ENCODE data around the gene NT5E. TPM values are rescaled to one million over a fixed set of nuclear protein-coding genes. Genes with fewer than 3 reads are reported as not detected.
A peak's percentile ranks its signal among the peaks of the same experiment; 100 is the strongest.
"Not testable (repeated sequence)": the region's sequence is repeated elsewhere in the genome, so short reads cannot be mapped to it uniquely, and the experiment has no call there.

NT5E gene
- total RNA-seq, result 10 to 100 TPM; 56.5 to 57.3 TPM
- 100 to 1,000 TPM in 2 of 3 donors, 10 to 100 TPM in 1; 77.7 to 128 (median 103) TPM for polyA plus RNA-seq
- total RNA-seq, result 57.6 to 291 (median 87.1) reads per million in 6 experiments

DNA sequence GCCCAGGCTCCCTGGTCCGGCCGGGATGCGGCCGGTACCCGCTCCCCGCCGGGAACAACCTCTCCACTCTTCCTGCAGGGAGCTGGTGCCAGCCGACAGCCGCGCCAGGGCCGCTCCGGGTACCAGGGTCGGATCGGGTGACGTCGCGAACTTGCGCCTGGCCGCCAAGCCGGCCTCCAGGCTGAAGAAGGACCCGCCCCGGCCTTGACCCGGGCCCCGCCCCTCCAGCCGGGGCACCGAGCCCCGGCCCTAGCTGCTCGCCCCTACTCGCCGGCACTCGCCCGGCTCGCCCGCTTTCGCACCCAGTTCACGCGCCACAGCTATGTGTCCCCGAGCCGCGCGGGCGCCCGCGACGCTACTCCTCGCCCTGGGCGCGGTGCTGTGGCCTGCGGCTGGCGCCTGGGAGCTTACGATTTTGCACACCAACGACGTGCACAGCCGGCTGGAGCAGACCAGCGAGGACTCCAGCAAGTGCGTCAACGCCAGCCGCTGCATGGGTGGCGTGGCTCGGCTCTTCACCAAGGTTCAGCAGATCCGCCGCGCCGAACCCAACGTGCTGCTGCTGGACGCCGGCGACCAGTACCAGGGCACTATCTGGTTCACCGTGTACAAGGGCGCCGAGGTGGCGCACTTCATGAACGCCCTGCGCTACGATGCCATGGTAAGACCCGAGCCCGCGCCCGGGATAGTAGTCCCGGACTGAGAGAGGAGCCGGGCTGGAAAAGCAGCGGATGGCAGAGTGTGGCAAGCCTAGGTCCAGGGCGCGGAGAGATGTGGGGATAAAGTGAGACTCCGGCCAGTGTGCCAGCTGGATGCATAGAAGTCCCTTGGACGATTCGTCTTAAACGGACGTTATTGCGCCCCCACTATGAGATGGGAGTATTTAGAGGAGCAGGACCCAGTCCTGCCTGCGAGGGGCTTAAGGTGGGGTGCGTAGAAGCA, at the start of gene NT5E:
Gene NT5E (plus strand): TSS at position 266 of the 942 bp plus-strand sequence. CDS start 57 bp downstream, at position 323.
- Mint-ChIP-seq H3K27ac (peak within 1 kb of the TSS; percentile 91 to 99 (median 98)), H3K4me1 (peaks cover 36 to 71% (median 63%) of the 10 kb centered on the region in 4 donors), H3K9me3 (no peaks in the 10 kb centered on the region), H3K27me3 (peaks cover 0 to 18% (median 0%) of the 10 kb centered on the region in 5 donors), H3K36me3 (peaks cover 6 to 14% (median 7%) of the 10 kb centered on the region in 3 donors), H3K4me3 (peak within 1 kb of the TSS; percentile 97 to 100 (median 99))
- DNase-seq (peak; percentile 23 to 81 (median 58)), ATAC-seq (peak; percentile 62 to 64)
- POLR2A ChIA-PET, result interaction anchor here (0.6 to 8.8 kb wide), 18 partner anchors 9 to 228 kb away, joined by 3 to 252 read pairs (median 8); partner anchors contain the start of genes SNX14 and SYNCRIP

GRCh38 chr6:85400331-85400730, 49.6 kb upstream of the NT5E start:
- no peak for ATAC-seq

GRCh38 chr6:85401186-85402021, 48.5 kb upstream of the NT5E start:
- peaks cover 35 to 72% (median 68%) of the 10 kb centered on the region in 4 donors for H3K4me1 Mint-ChIP-seq
- peak; percentile 69 to 85 for ATAC-seq
- POLR2A ChIA-PET, result interaction anchor here (0.6 to 7.3 kb wide), 9 partner anchors 10 to 277 kb away, joined by 3 to 64 read pairs (median 3); partner anchors contain the start of gene NT5E
- H3K9me3 Mint-ChIP-seq, result peaks cover 0 to 5% (median 0%) of the 10 kb centered on the region in 9 donors
- peak in 3 of 10 donors; percentile 24 to 42 (median 29) for DNase-seq
- H3K27ac Mint-ChIP-seq, result peak overlapping the region; percentile 46 to 95 (median 88)
- H3K36me3 Mint-ChIP-seq, result no peaks in the 10 kb centered on the region
- H3K4me3 Mint-ChIP-seq, result peak overlapping the region; percentile 43 to 74 (median 54)
- no peaks in the 10 kb centered on the region for H3K27me3 Mint-ChIP-seq

More at GRCh38 chr6:85400331-85400730, 49.6 kb upstream of the NT5E start:
- Mint-ChIP-seq H3K36me3 (no peaks in the 10 kb centered on the region), H3K9me3 (peaks cover 0 to 5% (median 0%) of the 10 kb centered on the region in 9 donors), H3K27ac (peak overlapping the region in 6 of 10 donors; percentile 27 to 95 (median 81)), H3K4me1 (peaks cover 29 to 62% (median 59%) of the 10 kb centered on the region in 4 donors), H3K4me3 (peak overlapping the region in 2 of 10 donors; percentile 11 to 74), H3K27me3 (no peaks in the 10 kb centered on the region)
- POLR2A ChIA-PET, result interaction anchor here (0.5 to 7.3 kb wide), 4 partner anchors 16 to 82 kb away, joined by 3 to 64 read pairs (median 3); partner anchors contain the start of gene NT5E
- no peak for DNase-seq

- Mint-ChIP-seq H3K27ac (peak overlapping the region; percentile 30 to 95 (median 86)), H3K9me3 (peaks cover 0 to 5% (median 0%) of the 10 kb centered on the region in 9 donors), H3K4me1 (peaks cover 37 to 78% (median 72%) of the 10 kb centered on the region in 4 donors), H3K36me3 (no peaks in the 10 kb centered on the region), H3K27me3 (no peaks in the 10 kb centered on the region), H3K4me3 (peak overlapping the region in 8 of 10 donors; percentile 42 to 74 (median 58))
- POLR2A ChIA-PET, result interaction anchor here (1.1 to 7.3 kb wide), 6 partner anchors 30 to 66 kb away, joined by 3 to 64 read pairs (median 3); partner anchors contain the start of gene NT5E
- no peak for DNase-seq
- ATAC-seq, result no peak
Measured at GRCh38 chr6:85402071-85402470, 47.8 kb upstream of the NT5E start.

GRCh38 chr6:85402922-85403321, 47.0 kb upstream of the NT5E start:
- H3K36me3 Mint-ChIP-seq, result no peaks in the 10 kb centered on the region
- H3K27ac Mint-ChIP-seq, result peak overlapping the region in 7 of 10 donors; percentile 36 to 92 (median 75)
- H3K9me3 Mint-ChIP-seq, result no peaks in the 10 kb centered on the region
- ATAC-seq (no peak), DNase-seq (no peak)
- H3K4me1 Mint-ChIP-seq, result peaks cover 40 to 81% (median 74%) of the 10 kb centered on the region in 4 donors
- no peaks in the 10 kb centered on the region for H3K27me3 Mint-ChIP-seq
- peak overlapping the region in 2 of 10 donors; percentile 51 to 66 for H3K4me3 Mint-ChIP-seq
- POLR2A ChIA-PET, result interaction anchor here (1.2 to 7.3 kb wide), 4 partner anchors 47 to 66 kb away, joined by 3 to 64 read pairs (median 5); partner anchors contain the start of gene NT5E

DNA sequence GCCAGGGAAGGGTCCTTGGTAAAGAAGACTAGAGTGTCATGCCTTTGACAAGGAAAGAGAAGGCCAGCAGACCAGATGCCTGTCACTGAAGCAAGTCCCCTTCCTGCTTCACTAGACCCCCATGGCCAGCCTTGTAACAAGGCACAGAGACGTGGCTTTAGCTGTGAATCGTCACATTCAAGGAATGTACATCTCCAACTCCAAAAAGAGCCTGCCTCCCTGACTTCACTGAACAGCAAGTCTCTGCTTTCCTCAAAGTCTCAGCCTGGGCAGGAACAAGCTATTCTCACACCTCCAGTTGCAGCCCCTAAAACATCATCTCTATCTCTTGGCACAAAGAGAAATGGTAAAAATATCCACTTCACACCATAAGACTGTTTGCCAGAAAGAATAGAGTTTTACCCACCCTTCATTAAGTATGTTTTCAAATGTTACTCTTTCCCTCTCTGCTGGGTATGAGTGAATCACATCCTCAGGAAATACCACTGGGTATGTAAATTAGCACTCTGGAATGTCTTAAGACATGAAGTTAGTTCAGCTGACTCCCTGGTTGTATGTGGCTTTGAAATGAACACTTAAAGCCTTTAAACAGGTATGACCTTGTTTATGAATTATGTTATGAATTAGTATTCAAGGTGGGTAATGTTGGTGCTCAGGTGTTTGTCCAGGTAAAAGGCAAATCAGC, 46.4 kb upstream of the NT5E start:
- H3K27ac Mint-ChIP-seq, result peak overlapping the region; percentile 46 to 92 (median 80)
- H3K36me3 Mint-ChIP-seq, result no peaks in the 10 kb centered on the region
- no peaks in the 10 kb centered on the region for H3K27me3 Mint-ChIP-seq
- H3K9me3 Mint-ChIP-seq, result no peaks in the 10 kb centered on the region
- peak overlapping the region in 8 of 10 donors; percentile 12 to 66 (median 44) for H3K4me3 Mint-ChIP-seq
- H3K4me1 Mint-ChIP-seq, result peaks cover 40 to 81% (median 74%) of the 10 kb centered on the region in 4 donors
- POLR2A ChIA-PET, result interaction anchor here (1.1 to 7.3 kb wide), 5 partner anchors 46 to 190 kb away, joined by 3 to 64 read pairs (median 3); partner anchors contain the start of genes NT5E and SNX14
- no peak for ATAC-seq
- DNase-seq, result no peak

DNA sequence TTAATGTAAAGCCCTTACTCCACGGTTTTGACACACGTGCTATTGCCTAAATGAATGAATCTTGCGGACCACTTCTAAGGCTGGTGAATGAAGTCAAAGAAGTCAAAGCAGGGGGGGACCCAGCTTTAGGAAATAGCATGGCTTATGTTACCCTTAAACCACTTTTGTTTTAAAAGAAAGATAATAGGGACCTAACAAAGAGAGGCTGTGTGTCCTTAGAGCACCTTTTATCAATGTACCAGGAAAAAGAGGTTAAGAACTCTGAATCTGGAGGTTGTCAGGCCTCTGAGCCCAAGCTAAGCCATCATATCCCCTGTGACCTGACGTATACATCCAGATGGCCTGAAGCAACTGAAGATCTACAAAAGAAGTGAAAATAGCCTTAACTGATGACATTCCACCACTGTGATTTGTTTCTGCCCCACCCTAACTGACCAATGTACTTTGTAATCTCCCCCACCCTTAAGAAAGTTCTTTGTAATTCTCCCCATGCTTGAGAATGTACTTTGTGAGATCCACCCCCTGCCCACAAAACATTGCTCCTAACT, 45.8 kb upstream of the NT5E start:
- not testable (repeated sequence) for ATAC-seq, H3K27me3 Mint-ChIP-seq, H3K9me3 Mint-ChIP-seq, DNase-seq, H3K36me3 Mint-ChIP-seq
- Mint-ChIP-seq H3K27ac (peak overlapping the region; percentile 46 to 92 (median 80)), H3K4me1 (peaks cover 40 to 81% (median 74%) of the 10 kb centered on the region in 4 donors), H3K4me3 (peak overlapping the region in 8 of 10 donors; percentile 4 to 74 (median 54))
- POLR2A ChIA-PET, result interaction anchor here (1.1 to 7.3 kb wide), 4 partner anchors 46 to 189 kb away, joined by 3 to 64 read pairs (median 5); partner anchors contain the start of genes NT5E and SNX14

GRCh38 chr6:85404564-85405174, 45.2 kb upstream of the NT5E start:
- no peaks in the 10 kb centered on the region for H3K36me3 Mint-ChIP-seq
- no peaks in the 10 kb centered on the region for H3K27me3 Mint-ChIP-seq
- ATAC-seq (peak; percentile 31 to 49), DNase-seq (no peak)
- H3K4me3 Mint-ChIP-seq, result peak overlapping the region in 9 of 10 donors; percentile 4 to 74 (median 57)
- H3K9me3 Mint-ChIP-seq, result no peaks in the 10 kb centered on the region
- H3K4me1 Mint-ChIP-seq, result peaks cover 38 to 76% (median 70%) of the 10 kb centered on the region in 4 donors
- H3K27ac Mint-ChIP-seq, result peak overlapping the region; percentile 46 to 92 (median 80)
- POLR2A ChIA-PET, result interaction anchor here (0.5 to 7.3 kb wide), 5 partner anchors 9 to 189 kb away, joined by 3 to 64 read pairs (median 6); partner anchors contain the start of genes NT5E and SNX14

DNA sequence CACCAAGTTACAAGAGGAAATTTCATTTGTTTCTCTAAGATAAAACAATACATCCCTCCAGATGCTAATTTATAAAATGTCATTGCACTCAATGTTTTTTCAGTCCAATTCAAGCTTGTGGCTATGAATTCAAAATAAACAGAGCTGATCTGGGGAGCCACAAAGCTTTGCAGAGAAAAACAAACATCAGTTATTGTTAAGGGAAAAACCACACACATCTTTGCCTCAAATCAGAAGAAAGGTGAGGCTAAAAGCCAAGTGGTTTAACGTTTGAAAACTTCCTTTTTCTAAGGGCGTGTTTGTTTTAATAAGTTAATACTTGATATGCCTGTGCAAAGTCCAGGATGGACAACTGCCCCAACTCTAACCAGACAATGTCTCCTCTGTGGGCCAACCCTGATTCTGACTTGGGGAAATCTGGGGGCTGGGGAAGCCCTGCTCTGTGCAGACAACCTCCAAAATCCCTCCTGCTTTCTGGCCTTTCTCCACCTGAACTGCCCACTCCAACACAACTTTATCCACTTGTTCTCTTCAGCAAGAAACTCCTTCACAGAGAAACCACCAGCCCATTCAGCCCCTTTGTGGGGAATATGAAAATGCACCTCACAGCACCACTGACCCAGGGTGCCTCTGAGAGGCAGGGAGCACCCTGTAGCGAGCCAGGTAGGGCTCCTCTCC, 44.6 kb upstream of the NT5E start:
- Mint-ChIP-seq H3K4me3 (peak overlapping the region in 8 of 10 donors; percentile 50 to 71 (median 62)), H3K4me1 (peaks cover 38 to 69% (median 64%) of the 10 kb centered on the region in 4 donors), H3K9me3 (no peaks in the 10 kb centered on the region), H3K27ac (peak overlapping the region; percentile 46 to 92 (median 81)), H3K27me3 (no peaks in the 10 kb centered on the region), H3K36me3 (no peaks in the 10 kb centered on the region)
- ATAC-seq (peak; percentile 25 to 29), DNase-seq (peak in 3 of 10 donors; percentile 24 to 57 (median 36))
- POLR2A ChIA-PET, result interaction anchor here (0.5 to 7.3 kb wide), 4 partner anchors 8 to 57 kb away, joined by 4 to 64 read pairs (median 6); partner anchors contain the start of gene NT5E

DNA sequence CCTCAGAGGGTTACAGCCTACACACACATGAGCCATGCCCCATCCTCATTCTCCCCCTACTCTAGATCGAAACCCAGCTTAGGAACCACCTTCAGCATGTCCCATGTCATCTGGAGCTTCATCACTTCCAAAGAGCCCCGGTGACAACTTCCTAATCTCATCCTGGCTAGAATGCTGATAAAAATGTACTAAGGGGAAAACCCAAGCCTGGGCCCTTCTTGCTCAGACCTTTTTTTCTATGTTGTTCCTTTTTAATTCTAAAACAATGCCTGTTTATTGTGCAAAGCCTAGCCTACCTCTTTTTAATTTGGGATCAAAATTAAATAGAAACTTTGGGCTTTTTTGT, 44.1 kb upstream of the NT5E start:
- no peaks in the 10 kb centered on the region for H3K9me3 Mint-ChIP-seq
- ATAC-seq, result no peak
- peak overlapping the region in 9 of 10 donors; percentile 46 to 92 (median 82) for H3K27ac Mint-ChIP-seq
- no peak for DNase-seq
- H3K4me3 Mint-ChIP-seq, result peak overlapping the region in 8 of 10 donors; percentile 27 to 71 (median 62)
- H3K36me3 Mint-ChIP-seq, result no peaks in the 10 kb centered on the region
- H3K27me3 Mint-ChIP-seq, result no peaks in the 10 kb centered on the region
- peaks cover 38 to 64% (median 59%) of the 10 kb centered on the region in 4 donors for H3K4me1 Mint-ChIP-seq
- POLR2A ChIA-PET, result interaction anchor here (2.0 kb wide), 1 partner anchor 56 kb away, joined by 6 read pairs; no protein-coding TSS in a partner anchor
